Suprapubic skin (tissue), 4 donors: ENCODE measurements around the gene NAT8L. TPM values are rescaled to one million over a fixed set of nuclear protein-coding genes. Genes with fewer than 3 reads are reported as not detected.

ENCODE experiments used
- DNase-seq, 2 donors: peaks; one replicate each; pipeline ENCODE4 v3.0.0-alpha.2; 2019; ENCODE audit warnings: low spot score in 2 of 2
- H3K27ac ChIP-seq: fragments of 200-600 bp; sonication (generic); one replicate; pipeline ENCODE4 v1.5.1; 2019
- H3K27me3 ChIP-seq: fragments of 200-600 bp; sonication (generic); one replicate; pipeline ENCODE4 v1.5.1; 2019
- H3K36me3 ChIP-seq: fragments of 200-600 bp; sonication (generic); one replicate; pipeline ENCODE4 v1.5.1; 2019
- H3K4me1 ChIP-seq: fragments of 200-600 bp; sonication (generic); one replicate; pipeline ENCODE4 v1.5.1; 2019
- H3K4me3 ChIP-seq: fragments of 200-600 bp; sonication (generic); one replicate; pipeline ENCODE4 v1.5.1; 2019; ENCODE audit warnings: mild to moderate bottlenecking
- H3K9me3 ChIP-seq: fragments of 200-600 bp; sonication (generic); one replicate; pipeline ENCODE4 v1.5.1; 2019
- CTCF ChIP-seq, 2 donors: fragments of 200-600 bp in 1 of 2; fragments of 450-650 bp in 1 of 2; sonication (generic) in 1 of 2; IDR thresholded peaks; one replicate each; pipeline ENCODE4 v1.5.1; 2016 to 2019; ENCODE audit warnings: antibody characterized with exemption in 2 of 2, mild to moderate bottlenecking in 1 of 2, moderate library complexity in 1 of 2
- EP300 ChIP-seq: sonication (generic); formaldehyde crosslinking; IDR thresholded peaks from one replicate; pipeline ENCODE4 v1.6.1; 2017; ENCODE audit warnings: antibody characterized with exemption
- POLR2A ChIP-seq, 2 donors: fragments of 450-650 bp; IDR thresholded peaks; one replicate each; pipeline ENCODE4 v1.6.1; 2017; ENCODE audit warnings: antibody characterized with exemption in 2 of 2, mild to moderate bottlenecking in 2 of 2, moderate library complexity in 2 of 2
- POLR2AphosphoS5 ChIP-seq, 3 donors: sonication (generic); formaldehyde crosslinking; IDR thresholded peaks; one replicate each; pipeline ENCODE4 v1.6.1; 2017; ENCODE audit warnings: antibody characterized with exemption in 3 of 3
- WGBS: methylation state at CpG from one replicate; pipeline ENCODE4 v1.1.5; 2018; 5-methylcytosine and 5-hydroxymethylcytosine counted together
- total RNA-seq, 4 donors: library from RNA; depleted of rRNA; stranded (reverse); fragments of >200 nt; gene quantifications; one replicate each; pipeline ENCODE4 v1.1.0, GENCODE V29; 2016

The NAT8L gene
- total RNA-seq, 4 donors from 2014 or later, result 1.0 to 2.8 (median 1.6) TPM

- H3K9me3 ChIP-seq, result peaks cover 16% of the 10 kb centered on the region
- TF ChIP-seq POLR2AphosphoS5 (IDR thresholded peaks at IDR 0.05) (no peak), POLR2A (IDR thresholded peaks at IDR 0.05) (no peak), EP300 (no peak), CTCF (IDR thresholded peaks at IDR 0.05) (no peak)
- no peaks in the 10 kb centered on the region for H3K36me3 ChIP-seq
- 85% methylated on average over 2 of the region's 2 CpGs for WGBS
- no peaks in the 10 kb centered on the region for H3K4me1 ChIP-seq
- DNase-seq, result no peak
- H3K27ac ChIP-seq, result no peak overlapping the region
- no peak overlapping the region for H3K4me3 ChIP-seq
- no peaks in the 10 kb centered on the region for H3K27me3 ChIP-seq
Observed at GRCh38 chr4:2103843-2104547, 44.9 kb downstream of the NAT8L start.

- Histone ChIP-seq H3K4me3 (no peak overlapping the region), H3K4me1 (no peaks in the 10 kb centered on the region), H3K27me3 (no peaks in the 10 kb centered on the region), H3K27ac (no peak overlapping the region), H3K9me3 (peaks cover 16% of the 10 kb centered on the region), H3K36me3 (no peaks in the 10 kb centered on the region)
- no peak for DNase-seq
- no peak for TF ChIP-seq EP300
- TF ChIP-seq CTCF (IDR thresholded peaks at IDR 0.05), result no peak
- no peak for TF ChIP-seq POLR2A (IDR thresholded peaks at IDR 0.05)
- TF ChIP-seq POLR2AphosphoS5 (IDR thresholded peaks at IDR 0.05), result no peak
- 80% methylated on average over 8 of the region's 9 CpGs for WGBS
Observed at GRCh38 chr4:2104556-2105345, 45.6 kb downstream of the NAT8L start.

- H3K36me3 ChIP-seq, result no peaks in the 10 kb centered on the region
- no peaks in the 10 kb centered on the region for H3K4me1 ChIP-seq
- DNase-seq, result no peak
- H3K9me3 ChIP-seq, result peaks cover 16% of the 10 kb centered on the region
- H3K27me3 ChIP-seq, result no peaks in the 10 kb centered on the region
- 94% methylated on average over 1 of the region's 1 CpG for WGBS
- no peak overlapping the region for H3K4me3 ChIP-seq
- TF ChIP-seq CTCF (IDR thresholded peaks at IDR 0.05) (no peak), POLR2AphosphoS5 (IDR thresholded peaks at IDR 0.05) (no peak), POLR2A (IDR thresholded peaks at IDR 0.05) (no peak), EP300 (no peak)
- no peak overlapping the region for H3K27ac ChIP-seq
Observed at GRCh38 chr4:2105559-2105958, 46.4 kb downstream of the NAT8L start.

GRCh38 chr4:2116687-2117400, 57.7 kb downstream of the NAT8L start:
- H3K4me3 ChIP-seq, result no peak overlapping the region
- no peaks in the 10 kb centered on the region for H3K9me3 ChIP-seq
- no peaks in the 10 kb centered on the region for H3K36me3 ChIP-seq
- H3K27me3 ChIP-seq, result no peaks in the 10 kb centered on the region
- H3K4me1 ChIP-seq, result no peaks in the 10 kb centered on the region
- no peak overlapping the region for H3K27ac ChIP-seq
- no peak for TF ChIP-seq POLR2A (IDR thresholded peaks at IDR 0.05)
- no peak for TF ChIP-seq CTCF (IDR thresholded peaks at IDR 0.05)
- TF ChIP-seq EP300, result no peak
- no peak for TF ChIP-seq POLR2AphosphoS5 (IDR thresholded peaks at IDR 0.05)
- DNase-seq, result no peak
- 69% methylated on average over 6 of the region's 6 CpGs for WGBS

Other genes with a start within 250 kb of the NAT8L start
- 10 to 100 TPM; 64.0 to 73.5 (median 65.2) TPM for gene LETM1, start 203.2 kb upstream of the NAT8L start, total RNA-seq
- gene NSD2, start 187.9 kb upstream of the NAT8L start, total RNA-seq, result 10 to 100 TPM; 25.3 to 46.7 (median 27.4) TPM
- 10 to 100 TPM; 23.2 to 41.5 (median 35.5) TPM for gene NELFA, start 50.4 kb upstream of the NAT8L start, total RNA-seq
- gene HAUS3, start 182.8 kb downstream of the NAT8L start, total RNA-seq, result 10 to 100 TPM in 3 of 4 donors, 1 to 10 TPM in 1; 7.6 to 17.9 (median 11.8) TPM
- gene POLN, start 182.8 kb downstream of the NAT8L start, total RNA-seq, result 1 to 10 TPM in 2 of 4 donors, under 1 TPM in 2; 0.91 to 8.0 (median 1.2) TPM
- gene MXD4, start 202.8 kb downstream of the NAT8L start, total RNA-seq, result 10 to 100 TPM; 52.8 to 76.8 (median 63.3) TPM